GM19438 (cell line): ENCODE measurements around the gene ZNF335.

Source experiments
- ATAC-seq: cut with Tn5 transposase; IDR thresholded peaks from one replicate; pipeline ENCODE4 v1.9.1; 2021; ENCODE audit warnings: low read depth; ENCODE audit not compliant: unreplicated experiment

ZNF335 gene

GRCh38 chr20:45971675-45972499, at the start of gene ZNF335:
Gene ZNF335 (minus strand): TSS chr20:45972203. CDS start chr20:45971410, 793 bp downstream.
- peak; percentile 82 for ATAC-seq

GRCh38 chr20:46020555-46020954, 48.6 kb upstream of the ZNF335 start:
- no peak for ATAC-seq

GRCh38 chr20:46018611-46019010, 46.6 kb upstream of the ZNF335 start:
- ATAC-seq, result no peak

- no peak for ATAC-seq
Observed at GRCh38 chr20:46018112-46018511, 46.1 kb upstream of the ZNF335 start.

- no peak for ATAC-seq
Observed at GRCh38 chr20:46017272-46017671, 45.3 kb upstream of the ZNF335 start.

GRCh38 chr20:46014517-46015396, 42.8 kb upstream of the ZNF335 start:
- no peak for ATAC-seq

- ATAC-seq, result no peak
Observed at GRCh38 chr20:46013829-46014516, 42.0 kb upstream of the ZNF335 start.

GRCh38 chr20:46013322-46013828, 41.4 kb upstream of the ZNF335 start:
- ATAC-seq, result no peak

GRCh38 chr20:46012921-46013320, 40.9 kb upstream of the ZNF335 start:
- no peak for ATAC-seq

GRCh38 chr20:46011631-46012482, 39.9 kb upstream of the ZNF335 start:
- no peak for ATAC-seq

GRCh38 chr20:46010491-46011391, 38.7 kb upstream of the ZNF335 start:
- no peak for ATAC-seq

GRCh38 chr20:46009816-46010215, 37.8 kb upstream of the ZNF335 start:
- ATAC-seq, result no peak

- ATAC-seq, result no peak
Observed at GRCh38 chr20:46007671-46008070, 35.7 kb upstream of the ZNF335 start.

GRCh38 chr20:46006964-46007363, 35.0 kb upstream of the ZNF335 start:
- ATAC-seq, result no peak

- ATAC-seq, result no peak
Observed at GRCh38 chr20:46006022-46006705, 34.2 kb upstream of the ZNF335 start.

GRCh38 chr20:46004889-46005473, 33.0 kb upstream of the ZNF335 start:
- no peak for ATAC-seq

- no peak for ATAC-seq
Observed at GRCh38 chr20:46004187-46004586, 32.2 kb upstream of the ZNF335 start.

GRCh38 chr20:46002008-46002407, 30.0 kb upstream of the ZNF335 start:
- ATAC-seq, result no peak
